Breast epithelium (tissue), 3 donors: ENCODE measurements around the gene BEX1.

Experiments
- CTCF ChIP-seq, 3 donors: fragments of 450-650 bp; IDR thresholded peaks; one replicate each; pipeline ENCODE4 v1.5.1; 2016 to 2017; ENCODE audit warnings: antibody characterized with exemption in 3 of 3, mild to moderate bottlenecking in 3 of 3, moderate library complexity in 3 of 3
- POLR2A ChIP-seq: fragments of 450-650 bp; IDR thresholded peaks from one replicate; pipeline ENCODE4 v1.6.1; 2016; ENCODE audit warnings: antibody characterized with exemption, mild to moderate bottlenecking, moderate library complexity

DNA sequence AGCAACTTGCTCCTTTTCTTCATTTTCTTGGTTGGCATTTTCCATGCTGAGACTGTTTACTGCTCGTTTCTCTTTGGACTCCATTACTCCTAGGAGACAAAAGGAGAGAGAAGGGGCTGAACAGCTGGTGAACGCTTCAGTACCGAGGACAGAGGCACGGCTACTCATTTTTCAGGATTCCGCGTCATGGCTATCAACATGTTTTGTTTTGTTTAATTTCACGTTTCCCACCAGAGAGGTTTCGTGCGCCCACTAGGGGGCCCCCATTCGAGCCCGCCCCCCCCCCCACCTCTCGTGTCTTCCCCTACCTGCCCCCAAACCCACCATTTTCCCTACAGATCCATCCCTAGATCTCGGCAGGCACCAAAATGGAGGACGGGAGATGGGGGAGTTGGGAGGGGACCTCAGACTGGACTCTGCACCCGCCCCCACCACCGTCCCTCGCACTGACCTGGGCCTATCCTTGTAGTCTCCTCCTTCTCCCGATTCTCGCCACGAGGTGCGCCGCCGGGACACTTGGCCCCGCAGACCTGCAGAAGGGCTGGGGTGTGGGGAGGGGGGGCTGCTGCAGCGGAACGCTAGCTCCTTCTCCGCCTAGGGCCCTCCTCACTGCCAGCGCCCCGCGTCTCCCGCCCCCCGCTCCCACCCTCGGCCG, 653 bp downstream of the BEX1 start:
- TF ChIP-seq POLR2A (no peak), CTCF (IDR thresholded peaks at IDR 0.05) (no peak)
